Measurements from ENCODE around the gene ARHGEF2. TPM values are rescaled to one million over a fixed set of nuclear protein-coding genes. Genes with fewer than 3 reads are reported as not detected.
"Not testable (repeated sequence)": the region's sequence is repeated elsewhere in the genome, so short reads cannot be mapped to it uniquely, and the experiment has no call there.

ARHGEF2 gene
- total RNA-seq, 1 donor from 2014 or later: 211 TPM

DNA sequence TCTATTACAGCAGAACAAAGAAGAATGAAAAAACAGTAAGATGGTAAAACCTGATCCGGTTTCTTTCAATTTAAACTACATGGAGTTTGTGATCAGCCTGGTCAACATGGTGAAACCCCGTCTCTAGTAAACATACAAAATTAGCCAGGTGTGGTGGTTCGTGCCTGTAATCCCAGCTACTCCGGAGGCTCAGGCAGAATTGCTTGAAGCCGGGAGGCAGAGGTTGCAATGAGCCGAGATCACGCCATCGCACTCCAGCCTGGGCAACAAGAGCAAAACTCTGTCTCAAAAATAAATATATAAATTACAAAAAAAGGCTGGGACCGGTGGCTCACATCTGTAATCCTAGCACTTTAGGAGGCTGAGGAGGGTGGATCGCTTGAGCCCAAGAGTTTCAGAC lies 47.6 kb downstream of the ARHGEF2 start:
- H3K4me3 Mint-ChIP-seq (ENCODE audit: low read depth): peak overlapping the region; percentile 70
- intact Hi-C loops (cut with micrococcal nuclease); H3K27me3 Mint-ChIP-seq (ENCODE audit: low read depth); DNase-seq (ENCODE audit: low spot score); H3K27ac Mint-ChIP-seq; H3K9me3 Mint-ChIP-seq: not testable (repeated sequence)
- peaks cover 65% of the 10 kb centered on the region for H3K36me3 Mint-ChIP-seq (ENCODE audit: low read depth)
- H3K4me1 Mint-ChIP-seq (ENCODE audit: low read depth): peaks cover 28% of the 10 kb centered on the region

DNA sequence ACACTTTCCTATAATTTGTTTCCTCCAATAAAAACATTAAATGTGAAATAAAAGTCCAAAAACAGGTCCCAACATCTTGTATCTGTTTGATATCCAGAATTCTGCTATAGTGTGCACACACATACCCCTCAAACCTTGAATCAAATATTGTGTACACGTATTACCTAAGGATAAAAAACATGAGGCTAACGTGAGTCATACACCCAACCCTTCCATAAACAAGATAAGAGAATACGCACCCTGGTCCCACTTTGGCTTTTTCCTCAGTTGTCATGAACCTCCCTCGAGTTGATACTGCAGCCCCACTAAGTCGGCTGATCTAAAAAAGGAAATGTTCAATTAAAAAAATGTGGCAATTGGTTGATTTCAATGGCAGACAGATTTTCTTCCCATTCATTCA lies 49.3 kb downstream of the ARHGEF2 start:
- DNase-seq (ENCODE audit: low spot score): no peak
- Mint-ChIP-seq H3K4me3 (ENCODE audit: low read depth) (no peak overlapping the region), H3K27ac (no peak overlapping the region), H3K4me1 (ENCODE audit: low read depth) (peaks cover 28% of the 10 kb centered on the region), H3K27me3 (ENCODE audit: low read depth) (no peaks in the 10 kb centered on the region), H3K9me3 (no peaks in the 10 kb centered on the region), H3K36me3 (ENCODE audit: low read depth) (peaks cover 72% of the 10 kb centered on the region)
- intact Hi-C loops (cut with micrococcal nuclease): no loop called here

GRCh38 chr1:155925506-155925905 lies 52.8 kb downstream of the ARHGEF2 start:
- Mint-ChIP-seq H3K9me3 (no peaks in the 10 kb centered on the region), H3K36me3 (ENCODE audit: low read depth) (peaks cover 80% of the 10 kb centered on the region), H3K27me3 (ENCODE audit: low read depth) (no peaks in the 10 kb centered on the region), H3K27ac (no peak overlapping the region), H3K4me1 (ENCODE audit: low read depth) (peaks cover 15% of the 10 kb centered on the region), H3K4me3 (ENCODE audit: low read depth) (no peak overlapping the region)
- DNase-seq (ENCODE audit: low spot score): no peak
- intact Hi-C loops (cut with micrococcal nuclease): no loop called here

DNA sequence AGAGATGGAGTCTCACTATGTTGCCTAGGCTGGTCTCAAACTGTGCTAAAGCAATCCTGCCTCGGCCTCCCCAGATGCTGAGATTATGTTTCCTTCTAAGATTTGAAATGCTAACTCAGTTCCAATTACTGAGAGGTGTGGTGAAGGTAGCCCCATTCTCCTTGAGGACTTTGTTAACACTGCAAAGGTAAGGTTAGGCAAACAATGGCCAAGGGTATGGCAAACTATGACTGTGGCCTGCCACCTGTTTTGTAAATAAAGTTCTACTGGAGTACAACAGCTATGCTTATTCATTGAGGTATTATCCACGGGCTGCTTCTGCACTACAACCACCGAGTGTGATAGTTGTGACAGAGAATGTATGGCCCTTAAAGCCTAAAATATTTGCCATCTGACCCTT lies 57.6 kb downstream of the ARHGEF2 start:
- H3K36me3 Mint-ChIP-seq (ENCODE audit: low read depth): peaks cover 76% of the 10 kb centered on the region
- no peak overlapping the region for H3K4me3 Mint-ChIP-seq (ENCODE audit: low read depth)
- intact Hi-C loops (cut with micrococcal nuclease): no loop called here
- H3K27me3 Mint-ChIP-seq (ENCODE audit: low read depth): no peaks in the 10 kb centered on the region
- H3K4me1 Mint-ChIP-seq (ENCODE audit: low read depth): peaks cover 3% of the 10 kb centered on the region
- H3K27ac Mint-ChIP-seq: no peak overlapping the region
- DNase-seq (ENCODE audit: low spot score): no peak
- H3K9me3 Mint-ChIP-seq: no peaks in the 10 kb centered on the region

GRCh38 chr1:155919801-155920200 lies 58.5 kb downstream of the ARHGEF2 start:
- Mint-ChIP-seq H3K9me3 (no peaks in the 10 kb centered on the region), H3K27me3 (ENCODE audit: low read depth) (no peaks in the 10 kb centered on the region), H3K36me3 (ENCODE audit: low read depth) (peaks cover 76% of the 10 kb centered on the region), H3K4me1 (ENCODE audit: low read depth) (peaks cover 3% of the 10 kb centered on the region), H3K4me3 (ENCODE audit: low read depth) (no peak overlapping the region), H3K27ac (no peak overlapping the region)
- intact Hi-C loops (cut with micrococcal nuclease): no loop called here
- DNase-seq (ENCODE audit: low spot score): no peak

- DNase-seq (ENCODE audit: low spot score): no peak
- no peak overlapping the region for H3K4me3 Mint-ChIP-seq (ENCODE audit: low read depth)
- intact Hi-C loops (cut with micrococcal nuclease): no loop called here
- H3K27ac Mint-ChIP-seq: no peak overlapping the region
- H3K27me3 Mint-ChIP-seq (ENCODE audit: low read depth): no peaks in the 10 kb centered on the region
- no peaks in the 10 kb centered on the region for H3K9me3 Mint-ChIP-seq
- peaks cover 84% of the 10 kb centered on the region for H3K36me3 Mint-ChIP-seq (ENCODE audit: low read depth)
- peaks cover 3% of the 10 kb centered on the region for H3K4me1 Mint-ChIP-seq (ENCODE audit: low read depth)
Observed at GRCh38 chr1:155918660-155919059, 59.7 kb downstream of the ARHGEF2 start.

GRCh38 chr1:155913969-155914757 lies 64.2 kb downstream of the ARHGEF2 start:
- Mint-ChIP-seq H3K36me3 (ENCODE audit: low read depth) (peaks cover 81% of the 10 kb centered on the region), H3K27me3 (ENCODE audit: low read depth) (no peaks in the 10 kb centered on the region), H3K4me1 (ENCODE audit: low read depth) (peaks cover 17% of the 10 kb centered on the region), H3K27ac (no peak overlapping the region), H3K9me3 (no peaks in the 10 kb centered on the region), H3K4me3 (ENCODE audit: low read depth) (no peak overlapping the region)
- intact Hi-C loops (cut with micrococcal nuclease): no loop called here
- no peak for DNase-seq (ENCODE audit: low spot score)

- peak overlapping the region; percentile 94 for H3K27ac Mint-ChIP-seq
- H3K4me3 Mint-ChIP-seq (ENCODE audit: low read depth): peak overlapping the region; percentile 92
- no peaks in the 10 kb centered on the region for H3K9me3 Mint-ChIP-seq
- peaks cover 17% of the 10 kb centered on the region for H3K4me1 Mint-ChIP-seq (ENCODE audit: low read depth)
- H3K27me3 Mint-ChIP-seq (ENCODE audit: low read depth): no peaks in the 10 kb centered on the region
- no peak for DNase-seq (ENCODE audit: low spot score)
- intact Hi-C loops (cut with micrococcal nuclease): no loop called here
- peaks cover 79% of the 10 kb centered on the region for H3K36me3 Mint-ChIP-seq (ENCODE audit: low read depth)
Observed at GRCh38 chr1:155912056-155912536, 66.3 kb downstream of the ARHGEF2 start.

GRCh38 chr1:155911156-155912055 lies 66.9 kb downstream of the ARHGEF2 start, which contains the start of gene RIT1:
TSS of gene RIT1 (minus strand) at chr1:155911349. CDS start at chr1:155910761, 588 bp downstream.
- Mint-ChIP-seq H3K27ac (peak within 1 kb of the TSS; percentile 94), H3K9me3 (no peaks in the 10 kb centered on the region)

DNA sequence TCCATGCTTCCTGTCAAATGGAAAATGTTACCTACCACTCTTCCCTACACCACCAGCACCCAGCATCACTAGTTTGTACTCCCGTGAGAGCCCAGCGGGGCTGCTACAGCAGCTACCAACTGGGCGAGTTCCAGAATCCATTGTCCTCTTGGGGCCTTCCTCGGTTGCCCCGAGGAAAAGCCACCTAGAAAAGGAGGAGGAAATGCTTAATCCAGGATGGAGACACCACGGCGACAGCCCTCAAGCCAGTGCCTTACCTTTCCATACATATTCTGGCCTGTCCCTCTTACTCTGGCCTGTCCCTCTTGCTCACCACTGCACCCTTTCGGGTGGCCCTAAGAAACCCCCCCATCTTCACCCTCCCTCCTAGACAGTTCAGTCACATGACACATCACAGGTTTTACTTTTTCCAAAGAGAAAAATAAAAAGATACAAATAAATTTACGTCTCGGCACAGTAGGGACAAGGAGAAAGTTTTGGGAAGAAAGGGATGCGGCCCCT lies 67.7 kb downstream of the ARHGEF2 start:
- peaks cover 17% of the 10 kb centered on the region for H3K4me1 Mint-ChIP-seq (ENCODE audit: low read depth)
- intact Hi-C loops (cut with micrococcal nuclease): loop anchor here (1.0 to 2.0 kb wide), 2 partner anchors 51 to 66 kb away; partner anchors contain the start of gene SYT11
- peaks cover 75% of the 10 kb centered on the region for H3K36me3 Mint-ChIP-seq (ENCODE audit: low read depth)

More at GRCh38 chr1:155911156-155912055, 66.9 kb downstream of the ARHGEF2 start, which contains the start of gene RIT1:
- Mint-ChIP-seq H3K4me3 (ENCODE audit: low read depth) (peak within 1 kb of the TSS; percentile 92), H3K27me3 (ENCODE audit: low read depth) (no peaks in the 10 kb centered on the region), H3K4me1 (ENCODE audit: low read depth) (peaks cover 17% of the 10 kb centered on the region), H3K36me3 (ENCODE audit: low read depth) (peaks cover 78% of the 10 kb centered on the region)
- intact Hi-C loops (cut with micrococcal nuclease): loop anchor here (1.0 to 2.0 kb wide), 2 partner anchors 52 to 65 kb away; partner anchors contain the start of gene SYT11
- DNase-seq (ENCODE audit: low spot score): peak; percentile 79

GRCh38 chr1:155909894-155910293 lies 68.5 kb downstream of the ARHGEF2 start:
- peaks cover 70% of the 10 kb centered on the region for H3K36me3 Mint-ChIP-seq (ENCODE audit: low read depth)
- H3K27ac Mint-ChIP-seq: peak overlapping the region; percentile 94
- no peaks in the 10 kb centered on the region for H3K27me3 Mint-ChIP-seq (ENCODE audit: low read depth)
- H3K4me3 Mint-ChIP-seq (ENCODE audit: low read depth): peak overlapping the region; percentile 92
- intact Hi-C loops (cut with micrococcal nuclease): loop anchor here (2.0 kb wide), 1 partner anchor 67 kb away; no protein-coding TSS in a partner anchor
- no peak for DNase-seq (ENCODE audit: low spot score)
- H3K9me3 Mint-ChIP-seq: no peaks in the 10 kb centered on the region
- peaks cover 17% of the 10 kb centered on the region for H3K4me1 Mint-ChIP-seq (ENCODE audit: low read depth)

More for the DNA sequence above, 67.7 kb downstream of the ARHGEF2 start:
- Mint-ChIP-seq H3K27me3 (ENCODE audit: low read depth) (no peaks in the 10 kb centered on the region), H3K4me3 (ENCODE audit: low read depth) (peak overlapping the region; percentile 92), H3K9me3 (no peaks in the 10 kb centered on the region), H3K27ac (peak overlapping the region; percentile 94)
- DNase-seq (ENCODE audit: low spot score): no peak

DNA sequence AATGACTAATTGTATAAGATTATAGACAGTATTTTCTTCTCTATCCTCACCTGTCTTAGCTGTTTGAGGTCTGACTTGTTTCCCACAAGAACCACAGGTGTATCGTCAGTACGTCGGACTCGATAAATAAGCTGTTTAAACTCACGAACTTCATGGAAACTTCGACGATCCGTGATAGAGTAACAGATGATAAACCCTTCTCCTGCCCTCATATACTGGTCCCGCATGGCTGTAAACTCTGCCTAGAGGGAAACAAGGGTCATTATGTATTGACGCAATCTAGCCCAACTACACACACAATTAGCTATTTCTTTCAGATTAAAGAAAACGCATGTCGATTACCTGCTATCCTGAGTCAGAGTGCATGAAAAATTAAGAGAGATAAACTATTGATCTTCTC lies 74.1 kb downstream of the ARHGEF2 start:
- no peaks in the 10 kb centered on the region for H3K27me3 Mint-ChIP-seq (ENCODE audit: low read depth)
- no peak overlapping the region for H3K27ac Mint-ChIP-seq
- H3K4me3 Mint-ChIP-seq (ENCODE audit: low read depth): no peak overlapping the region
- intact Hi-C loops (cut with micrococcal nuclease): no loop called here
- no peaks in the 10 kb centered on the region for H3K9me3 Mint-ChIP-seq
- H3K36me3 Mint-ChIP-seq (ENCODE audit: low read depth): peaks cover 67% of the 10 kb centered on the region
- DNase-seq (ENCODE audit: low spot score): no peak
- no peaks in the 10 kb centered on the region for H3K4me1 Mint-ChIP-seq (ENCODE audit: low read depth)

Data from activated T-helper 2 cell treated with anti-CD3 and anti-CD28 coated beads, Interferon-gamma antibody, Interleukin-2, Interleukin-4, amounts not matched to agents 10 μg/mL and 5 μg/mL and 100 μg/mL, durations not matched to agents 14 hours and 24 hours and 36 hours (primary cell).